ENCODE results near the gene FEZ2.

Gene FEZ2

DNA sequence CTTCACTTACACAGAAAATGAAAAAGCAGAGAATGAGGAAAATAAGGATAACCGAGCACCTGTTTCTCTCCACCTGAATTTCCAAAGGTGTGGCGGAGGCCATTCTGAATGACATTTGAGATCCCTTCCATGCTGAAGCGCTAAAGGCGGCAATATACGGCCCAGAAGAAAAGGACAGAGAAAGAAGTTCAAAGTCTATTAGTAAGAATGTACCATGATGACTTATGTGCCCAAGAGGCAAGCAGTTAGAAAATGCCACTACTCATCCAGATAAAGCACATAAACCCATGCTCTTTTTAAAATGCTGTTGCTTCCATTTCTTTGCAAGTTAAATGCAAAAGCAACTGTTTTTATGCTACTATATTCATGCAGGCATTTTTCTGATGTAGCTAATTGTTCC lies 37.2 kb downstream of the FEZ2 start:
- no peak for DNase-seq

- no peak for DNase-seq
Measured at GRCh38 chr2:36559221-36559942, 38.6 kb downstream of the FEZ2 start.

GRCh38 chr2:36556842-36557241 lies 41.1 kb downstream of the FEZ2 start:
- DNase-seq = no peak

- no peak for DNase-seq
Measured at GRCh38 chr2:36555789-36556188, 42.2 kb downstream of the FEZ2 start.

DNA sequence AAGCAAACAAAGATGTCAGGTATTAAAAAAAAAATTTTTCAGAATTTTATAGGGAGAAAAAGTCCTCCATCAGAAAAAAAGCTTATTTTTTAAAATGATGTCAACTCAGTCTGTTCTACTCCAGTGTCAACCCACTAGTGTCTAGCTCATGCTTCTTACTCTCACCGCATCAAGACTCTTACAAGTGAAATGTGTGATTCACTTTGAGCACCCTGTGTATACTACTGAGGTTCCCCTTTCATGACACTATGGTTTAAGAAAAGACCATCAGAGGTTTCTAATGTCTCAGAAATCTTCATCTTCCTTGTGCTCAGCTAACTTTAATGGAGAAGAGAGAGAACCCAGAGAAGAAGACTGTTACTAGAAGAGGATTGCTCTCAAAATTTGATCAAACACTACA lies 43.4 kb downstream of the FEZ2 start:
- DNase-seq = no peak

- no peak for DNase-seq
Measured at GRCh38 chr2:36553683-36554082, 44.3 kb downstream of the FEZ2 start.

DNA sequence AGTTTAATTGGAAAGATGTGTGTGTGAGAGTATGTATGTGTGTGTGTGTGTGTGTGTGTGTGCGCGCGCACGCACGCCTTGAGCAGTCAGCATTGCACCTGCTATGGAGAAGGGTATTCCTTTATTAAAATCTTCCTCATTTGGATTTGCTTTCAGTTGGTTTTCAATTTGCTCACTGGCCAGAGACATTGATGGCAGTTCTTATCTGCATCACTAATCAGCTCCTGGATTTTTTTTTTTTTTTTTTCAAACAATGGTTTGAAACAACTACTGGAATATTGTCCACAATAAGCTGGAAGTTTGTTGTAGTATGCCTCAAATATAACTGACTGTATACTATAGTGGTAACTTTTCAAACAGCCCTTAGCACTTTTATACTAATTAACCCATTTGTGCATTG lies 48.0 kb downstream of the FEZ2 start:
- no peak for DNase-seq

DNA sequence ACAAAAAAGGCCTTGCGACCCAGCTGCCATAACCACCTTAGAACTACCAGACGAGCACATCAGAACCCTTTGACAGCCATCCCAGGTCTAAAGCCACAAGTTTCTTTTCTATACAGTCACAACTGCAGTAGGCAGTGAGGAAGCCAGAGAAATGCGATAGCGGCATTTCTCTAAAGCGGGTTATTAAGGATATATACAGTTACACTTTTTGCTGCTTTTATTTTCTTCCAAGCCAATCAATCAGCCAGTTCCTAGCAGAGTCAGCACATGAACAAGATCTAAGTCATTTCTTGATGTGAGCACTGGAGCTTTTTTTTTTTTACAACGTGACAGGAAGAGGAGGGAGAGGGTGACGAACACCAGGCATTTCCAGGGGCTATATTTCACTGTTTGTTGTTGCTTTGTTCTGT lies 48.8 kb downstream of the FEZ2 start:
- DNase-seq = no peak

- no peak for DNase-seq
Measured at GRCh38 chr2:36547906-36548305, 50.1 kb downstream of the FEZ2 start.

GRCh38 chr2:36545871-36546416 lies 52.0 kb downstream of the FEZ2 start:
- DNase-seq = no peak

DNA sequence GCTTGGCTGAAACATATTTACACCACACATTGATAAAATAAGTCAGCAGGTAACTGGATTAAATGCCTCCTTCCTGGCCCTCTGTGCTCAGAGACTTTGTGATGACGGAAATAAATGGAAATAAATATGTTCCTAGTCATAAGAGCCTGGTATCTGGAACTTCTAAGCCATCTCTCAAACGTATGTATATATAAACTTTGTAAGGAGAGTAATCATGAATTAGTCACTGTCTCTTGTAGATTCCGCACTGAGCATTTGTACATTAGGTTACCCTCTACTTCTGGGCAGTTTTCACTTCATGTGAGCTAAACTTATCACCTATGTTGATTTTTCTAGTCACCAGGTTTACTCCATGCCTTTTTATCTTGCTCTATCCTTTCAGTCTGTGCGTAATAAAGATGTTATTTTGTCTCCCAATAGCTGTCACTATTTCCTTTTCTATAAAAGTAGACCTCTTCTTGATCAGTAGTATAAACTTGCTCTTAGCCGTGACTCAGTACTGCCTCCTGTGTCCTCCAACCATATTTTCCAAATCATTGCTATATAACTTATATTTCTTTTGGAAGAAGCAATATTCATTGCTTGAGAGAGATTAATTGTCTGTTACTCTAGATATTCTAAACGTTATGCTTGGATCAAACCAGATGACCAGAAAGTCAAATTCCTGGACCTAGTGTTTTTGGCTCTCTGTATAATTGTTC lies 53.2 kb downstream of the FEZ2 start:
- DNase-seq = no peak

GRCh38 chr2:36541891-36542595 lies 55.9 kb downstream of the FEZ2 start:
- DNase-seq = no peak

DNA sequence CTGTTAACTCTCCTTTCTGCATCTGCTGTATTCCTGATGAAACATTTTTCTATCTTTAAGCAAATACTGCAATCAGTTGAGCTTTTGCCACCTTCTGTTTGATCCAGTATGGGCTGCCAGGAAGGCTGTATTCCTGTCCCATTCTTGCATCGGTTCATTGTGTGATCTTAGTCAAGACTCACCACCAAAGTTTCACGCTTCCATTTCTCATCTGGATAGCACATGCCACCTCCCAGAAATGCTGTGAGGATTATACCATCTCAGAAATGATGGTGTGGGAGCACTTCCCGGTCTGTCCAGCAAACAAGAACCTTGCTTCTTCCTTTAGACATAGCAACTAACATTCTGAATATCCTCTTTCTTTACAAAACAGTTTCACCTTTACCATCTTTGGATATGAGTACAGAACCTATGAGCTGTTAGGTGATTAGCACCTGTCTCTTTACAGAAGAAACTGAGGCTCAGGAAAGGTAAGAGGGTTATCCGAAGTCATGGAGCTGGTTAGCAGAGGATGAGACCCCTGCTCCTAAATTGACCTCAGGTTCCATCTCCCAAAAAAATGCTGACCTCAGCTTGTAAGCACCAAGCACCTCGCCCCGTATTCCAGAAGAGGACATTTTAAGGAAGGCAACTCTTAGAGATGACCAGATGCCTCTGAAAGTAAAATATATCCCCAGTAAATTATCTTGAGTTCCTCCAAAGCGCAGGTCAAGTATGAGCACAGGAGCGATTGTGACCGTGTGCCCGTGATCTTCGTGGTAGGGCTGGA lies 56.8 kb downstream of the FEZ2 start:
- no peak for DNase-seq

DNA sequence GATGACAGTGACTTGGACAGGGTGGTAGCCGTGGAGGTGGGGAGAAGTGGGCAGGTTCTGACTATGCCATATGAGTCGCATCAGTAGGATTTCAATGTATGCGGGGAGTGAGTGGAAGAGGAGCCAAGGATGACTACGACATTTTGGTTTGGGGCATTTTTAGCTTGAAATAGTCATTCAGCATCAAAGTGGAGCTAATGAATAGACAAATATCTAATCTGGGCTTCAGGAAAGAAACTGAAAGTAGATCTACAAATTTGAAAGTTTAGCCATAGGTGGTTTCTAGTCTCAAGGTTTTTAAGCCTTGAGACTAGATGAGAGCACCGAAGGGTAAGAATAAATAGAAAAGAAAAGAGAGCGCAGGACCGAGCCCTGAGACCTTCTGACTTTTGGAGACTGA lies 58.3 kb downstream of the FEZ2 start:
- DNase-seq = no peak

DNA sequence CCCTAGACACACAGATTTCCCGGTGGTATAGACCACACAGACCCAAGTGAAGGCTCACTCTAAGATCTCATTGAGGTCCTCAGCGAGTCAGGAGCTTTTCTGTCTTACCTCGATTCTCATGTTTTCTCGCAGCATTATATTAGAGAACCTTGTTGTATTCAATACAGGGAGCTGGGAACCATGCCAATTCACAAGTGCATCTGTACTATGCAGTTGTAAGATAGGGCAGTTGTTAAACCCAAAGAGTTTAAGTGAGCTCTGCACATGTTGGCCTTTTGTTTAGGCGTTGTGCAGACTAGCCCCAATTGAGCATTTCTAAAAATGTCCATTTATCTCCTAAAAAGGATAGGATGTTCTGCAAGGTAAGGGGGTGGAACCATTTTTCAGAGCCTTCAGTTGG lies 59.6 kb downstream of the FEZ2 start:
- DNase-seq = no peak

DNA sequence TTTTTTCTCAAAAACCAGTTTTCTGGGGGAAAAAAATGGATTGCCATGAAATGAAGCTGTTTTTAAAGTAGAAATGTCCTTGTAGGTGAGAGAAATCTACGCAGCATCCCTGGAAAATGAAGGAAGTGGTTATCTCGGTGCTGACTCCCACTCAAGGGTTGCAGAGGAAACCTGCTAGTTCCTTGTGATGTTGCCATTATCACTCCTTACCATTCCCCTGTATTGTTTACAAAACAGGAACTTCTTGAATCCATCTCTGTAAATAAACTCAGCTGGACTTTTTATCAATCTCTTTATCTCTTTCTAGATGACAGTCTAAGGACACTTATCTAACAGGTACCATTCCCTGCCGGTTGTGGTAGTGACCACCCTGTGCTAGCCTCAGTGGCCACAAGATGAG lies 61.2 kb downstream of the FEZ2 start:
- DNase-seq = no peak

DNA sequence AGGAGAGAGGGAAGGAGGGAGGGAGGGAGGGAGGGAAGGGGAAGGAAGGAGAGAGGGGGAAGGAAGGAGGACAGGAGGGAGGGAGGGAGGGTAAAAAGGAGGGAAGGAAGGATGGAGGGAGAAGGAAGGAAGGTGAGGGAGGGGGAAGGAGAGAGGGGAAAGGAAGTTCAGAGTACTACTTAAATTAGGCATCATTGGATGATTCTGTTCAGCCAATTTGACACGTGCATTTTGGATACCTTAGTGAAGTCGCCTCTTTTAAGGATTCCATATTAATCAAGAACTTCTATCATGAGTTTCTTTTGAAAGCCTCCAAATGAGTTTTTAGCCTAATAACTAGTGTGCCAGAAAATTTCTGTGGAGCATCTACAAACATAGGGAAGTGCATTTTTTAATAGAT lies 62.9 kb downstream of the FEZ2 start:
- no peak for DNase-seq

- DNase-seq = no peak
Measured at GRCh38 chr2:36534275-36534799, 63.6 kb downstream of the FEZ2 start.

DNA sequence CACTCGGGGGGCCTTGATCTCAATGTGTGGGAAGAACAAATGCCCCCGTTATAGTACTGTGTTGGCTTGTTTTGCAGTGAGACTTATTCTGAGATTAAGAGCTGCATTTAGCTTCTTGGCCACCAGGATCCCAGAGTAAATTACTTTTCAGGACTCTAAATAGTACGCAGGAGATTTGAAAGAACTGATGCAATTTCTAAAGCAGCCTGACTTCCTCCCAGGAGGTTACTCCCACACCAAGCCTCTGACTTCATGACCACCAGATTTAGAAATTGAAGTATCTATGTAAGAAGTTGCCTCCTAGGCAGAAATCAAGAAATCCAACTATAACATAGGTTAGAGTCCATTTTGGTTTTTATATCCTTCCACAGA lies 67.0 kb downstream of the FEZ2 start:
- no peak for DNase-seq

DNA sequence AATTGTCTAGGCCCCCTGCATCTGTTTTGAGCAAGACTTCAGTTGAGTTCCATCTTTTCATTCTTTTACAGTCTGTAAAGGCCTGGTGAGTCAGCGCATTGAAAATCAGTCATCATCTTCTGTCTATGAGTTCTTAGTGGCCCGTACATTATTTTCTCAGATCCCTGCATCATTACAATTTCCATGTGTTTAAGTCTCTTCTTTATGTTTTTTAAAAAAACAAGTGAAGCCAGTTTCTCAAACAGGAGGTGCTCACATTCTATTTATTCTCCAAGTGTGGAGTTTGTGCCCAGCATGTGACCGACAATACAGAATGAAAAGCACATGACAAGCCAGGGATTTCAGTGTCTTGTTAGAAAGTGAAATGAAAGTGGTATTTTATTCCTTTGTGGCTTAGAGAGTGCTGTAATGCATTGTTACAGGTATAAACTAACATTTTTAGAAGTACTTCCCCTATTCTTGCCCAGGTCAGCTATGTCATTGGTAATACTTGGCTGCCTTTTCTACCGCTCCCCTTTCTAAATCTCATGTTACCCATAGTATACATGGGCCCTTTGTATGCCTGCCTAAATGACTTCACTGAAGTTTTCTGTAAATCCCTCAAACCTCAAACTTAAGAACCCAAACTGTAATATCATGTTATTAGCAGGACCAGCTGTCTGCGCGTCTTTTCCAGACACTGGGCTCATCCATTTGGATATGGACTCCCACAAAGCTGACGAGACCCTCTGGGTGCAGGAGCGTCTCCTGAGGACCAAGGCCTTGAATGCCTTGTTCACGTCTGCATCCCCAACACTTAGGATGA lies 67.6 kb downstream of the FEZ2 start:
- no peak for DNase-seq

- DNase-seq = no peak
Measured at GRCh38 chr2:36528766-36529392, 69.1 kb downstream of the FEZ2 start.
